H4 (cell line): ENCODE measurements around the gene TULP1. TPM values are rescaled to one million over a fixed set of nuclear protein-coding genes. Genes with fewer than 3 reads are reported as not detected.

ENCODE experiments used
- DNase-seq: peaks from one replicate; pipeline ENCODE4 v3.0.0-alpha.2; 2015; ENCODE audit warnings: low spot score
- total RNA-seq: library from RNA; depleted of rRNA; stranded (reverse); fragments of >200 nt; shearing (Covaris generic); gene quantifications from 2 replicates; pipeline ENCODE4 v1.2.3, GENCODE V29; 2014; rRNA removed

The TULP1 gene
- total RNA-seq, 1 experiment from 2014 or later: not detected

DNA sequence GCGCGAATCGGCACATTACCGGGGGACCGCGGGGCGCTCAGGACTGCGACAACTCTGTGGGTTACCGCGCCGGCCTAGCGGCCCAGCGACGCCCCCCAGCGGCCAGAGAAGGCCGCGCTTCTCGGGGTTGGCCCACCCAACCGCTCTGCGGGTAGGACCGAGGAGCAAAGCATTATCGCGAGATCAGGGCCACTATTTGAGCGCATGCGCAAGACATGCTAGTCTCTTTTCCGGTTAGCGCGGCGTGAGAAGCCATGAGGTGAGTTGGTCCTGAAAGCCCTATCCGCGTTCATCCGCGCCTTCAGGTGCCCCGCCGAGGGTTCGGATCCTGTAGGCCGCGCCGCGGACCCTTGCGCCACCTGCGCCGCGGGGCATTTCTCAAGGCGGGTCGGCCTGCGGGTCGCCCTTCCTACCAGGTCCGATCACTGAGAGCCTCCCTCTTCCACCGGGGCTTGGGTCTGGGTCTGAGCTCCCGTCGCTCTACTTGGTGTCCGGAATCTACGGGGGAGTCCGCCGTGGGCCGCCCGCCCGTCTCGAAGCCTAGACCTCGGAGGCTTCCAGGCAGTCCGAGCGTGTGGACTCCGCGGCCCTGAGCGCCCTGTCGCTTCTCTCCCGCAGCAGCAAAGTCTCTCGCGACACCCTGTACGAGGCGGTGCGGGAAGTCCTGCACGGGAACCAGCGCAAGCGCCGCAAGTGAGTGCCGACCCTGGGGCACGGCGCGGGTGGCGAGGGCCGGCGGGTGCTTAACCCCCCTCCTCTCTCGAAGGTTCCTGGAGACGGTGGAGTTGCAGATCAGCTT lies 44.3 kb downstream of the TULP1 start, which contains the start of gene RPL10A:
TSS of gene RPL10A (plus strand) at position 221 of the 799 bp plus-strand sequence. CDS start at position 255, 34 bp downstream.
- peak; percentile 97 for DNase-seq

DNA sequence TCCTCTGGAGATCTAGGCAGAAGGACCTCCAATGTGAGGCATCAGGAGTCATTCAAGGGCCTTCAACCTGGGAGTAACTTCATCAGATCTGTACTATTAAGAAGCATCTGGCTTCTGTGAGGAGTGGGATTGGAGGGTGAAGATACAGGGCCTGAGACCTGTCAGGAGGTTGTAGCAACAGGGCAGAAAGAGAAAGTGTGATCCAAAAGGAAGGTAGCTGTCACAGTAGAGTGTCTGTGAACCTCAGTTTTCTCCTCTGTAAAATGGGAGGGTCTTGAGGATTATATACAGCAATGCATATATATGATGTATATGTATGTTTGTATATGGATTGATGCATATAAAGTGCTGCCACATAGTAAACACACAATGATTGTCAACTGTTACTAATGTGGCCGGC lies 47.0 kb downstream of the TULP1 start:
- DNase-seq: no peak

DNA sequence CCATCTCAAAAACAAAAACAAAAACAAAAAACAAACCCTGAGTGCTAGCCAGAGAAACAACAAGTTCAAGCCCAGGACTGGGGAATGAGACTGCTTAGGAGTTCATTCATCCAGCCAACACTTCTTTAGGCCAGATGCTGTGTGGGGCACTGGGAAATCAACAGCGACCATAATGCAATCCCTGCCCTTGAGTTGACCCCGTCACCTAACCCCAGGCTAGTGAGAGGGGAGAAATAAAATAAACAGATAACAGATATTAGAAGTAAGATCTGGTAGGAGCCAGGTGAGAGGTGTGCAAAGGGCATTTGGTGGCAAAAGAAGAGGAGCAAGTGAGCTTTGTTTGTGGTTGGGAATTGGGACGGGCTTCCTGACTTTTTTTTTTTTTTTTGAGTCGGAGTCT lies 49.4 kb downstream of the TULP1 start:
- no peak for DNase-seq

DNA sequence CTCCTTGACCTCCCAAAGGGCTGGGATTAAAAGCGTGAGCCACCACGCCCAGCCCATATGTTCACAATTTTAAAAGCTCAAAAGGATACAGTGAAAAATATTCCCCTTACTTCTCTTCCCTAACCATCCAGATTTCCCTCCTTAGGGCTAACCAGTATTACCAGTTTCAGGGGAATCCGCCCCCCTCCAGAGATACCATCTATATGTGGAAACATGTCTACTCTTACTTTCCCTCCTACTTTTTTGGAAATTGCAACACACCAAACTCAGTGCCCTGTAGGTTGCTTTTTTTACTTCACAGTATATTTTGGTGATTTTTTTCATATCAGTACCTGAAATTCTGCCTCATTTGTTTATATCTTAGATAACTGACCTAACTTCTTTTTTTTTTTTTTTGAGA lies 51.4 kb downstream of the TULP1 start:
- no peak for DNase-seq

DNA sequence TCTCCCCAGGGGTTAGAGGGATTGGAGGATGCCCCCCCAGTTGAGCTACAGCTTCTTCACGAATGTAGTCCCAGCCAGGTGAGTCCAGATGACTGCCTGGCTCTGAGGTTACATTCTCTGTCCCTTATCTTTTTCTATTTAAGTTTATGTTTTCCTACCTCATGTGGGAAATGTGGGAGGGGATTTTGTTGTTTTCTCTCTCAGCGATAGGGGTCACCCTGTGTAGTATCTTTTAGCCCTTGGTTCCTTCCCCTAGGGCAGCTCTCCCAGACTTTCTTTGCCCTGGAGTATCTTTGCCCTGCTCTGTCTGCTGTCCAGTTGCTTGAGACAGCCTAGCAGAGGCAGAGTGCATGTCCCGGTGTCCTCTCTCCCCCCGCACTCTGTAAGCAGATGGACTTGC lies 54.8 kb downstream of the TULP1 start:
- DNase-seq: no peak

DNA sequence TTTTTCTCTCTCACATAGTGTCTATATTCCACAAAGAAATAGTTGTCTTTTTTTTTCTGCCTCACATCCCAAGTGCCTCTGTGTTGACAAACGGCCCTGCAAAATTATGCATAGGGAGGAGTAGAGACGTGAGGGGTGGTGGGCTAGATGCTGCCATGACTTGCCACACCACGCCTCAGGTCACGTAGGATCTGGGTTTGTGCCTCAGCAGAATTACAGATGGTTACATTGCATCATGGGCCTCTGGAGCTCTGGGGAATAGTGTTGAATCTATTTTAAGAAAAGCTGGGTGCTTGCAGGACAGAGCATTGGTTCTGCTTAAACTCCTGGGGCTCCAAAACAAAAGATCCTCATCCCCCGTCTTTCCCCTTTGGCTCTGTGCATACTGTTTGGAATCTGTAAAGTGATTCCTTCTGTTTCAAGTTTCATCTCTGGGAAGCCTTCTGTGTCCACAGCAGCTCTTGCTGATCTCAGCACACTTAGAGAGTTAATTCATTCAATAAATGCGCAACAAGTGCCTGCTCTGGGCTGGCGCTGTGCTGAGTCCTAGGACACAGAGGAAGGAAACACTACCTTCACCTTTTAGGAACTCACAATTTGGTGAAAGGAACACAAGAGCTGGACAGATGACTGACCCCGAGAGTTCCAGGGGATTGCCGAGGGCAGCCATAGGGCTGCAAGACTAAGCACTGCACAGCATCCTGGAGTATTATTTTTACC lies 58.1 kb downstream of the TULP1 start:
- DNase-seq: no peak

DNA sequence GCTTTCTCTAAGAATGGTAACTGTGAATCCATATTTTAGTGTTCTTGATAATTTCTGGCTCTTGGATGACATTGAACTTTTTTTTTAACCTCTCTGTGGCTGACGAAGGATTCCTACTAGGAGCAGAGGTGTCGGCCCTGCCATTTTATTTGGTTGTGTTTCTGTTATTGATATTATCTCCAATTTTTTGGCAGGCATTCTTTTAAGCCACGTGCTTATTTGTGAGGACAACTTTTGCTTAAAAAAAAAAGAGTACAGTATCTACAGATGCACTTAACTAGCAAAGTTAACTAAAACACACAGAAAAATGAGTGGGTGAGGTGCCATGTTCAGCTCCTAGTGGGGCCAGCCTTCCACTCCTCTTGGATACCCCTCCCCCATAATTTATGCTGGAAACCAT lies 59.5 kb downstream of the TULP1 start:
- DNase-seq: no peak

DNA sequence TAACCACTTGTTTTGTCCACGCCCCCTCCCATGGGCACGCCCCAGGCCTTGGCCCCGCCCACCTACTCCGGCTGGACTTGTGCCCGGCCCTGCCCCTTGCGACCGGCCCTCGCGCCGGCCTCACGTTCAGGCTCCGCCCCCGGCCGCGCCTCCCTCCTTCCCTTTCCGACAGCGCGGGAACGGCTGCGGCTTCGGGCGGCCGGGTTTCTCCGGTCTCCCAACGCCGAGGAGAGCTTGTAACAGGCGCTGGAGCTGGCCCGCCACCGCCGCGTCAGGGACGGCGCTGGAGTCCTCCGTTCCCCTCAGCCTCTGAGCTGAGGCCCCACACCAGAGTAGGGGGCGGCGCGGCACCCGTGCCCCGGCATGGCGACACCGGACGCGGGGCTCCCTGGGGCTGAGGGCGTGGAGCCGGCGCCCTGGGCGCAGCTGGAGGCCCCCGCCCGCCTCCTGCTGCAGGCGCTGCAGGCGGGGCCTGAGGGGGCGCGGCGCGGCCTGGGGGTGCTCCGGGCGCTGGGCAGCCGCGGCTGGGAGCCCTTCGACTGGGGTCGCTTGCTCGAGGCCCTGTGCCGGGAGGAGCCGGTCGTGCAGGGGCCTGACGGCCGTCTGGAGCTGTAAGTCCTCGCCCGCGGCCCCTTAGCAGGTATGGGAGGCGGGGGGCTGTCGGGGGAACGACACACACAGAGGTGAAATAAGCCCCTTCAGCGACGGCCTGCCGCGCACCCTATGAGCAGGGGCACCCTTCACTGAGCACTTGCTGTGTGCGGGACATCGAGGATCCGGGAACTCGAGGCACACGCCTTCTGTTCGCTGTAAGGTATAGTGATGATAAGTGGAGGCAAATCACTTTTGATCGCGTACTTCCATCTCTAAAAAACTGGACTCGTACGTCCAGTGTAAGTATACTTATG lies 60.3 kb downstream of the TULP1 start, which contains the start of gene FANCE:
TSS of gene FANCE (plus strand) at position 156 of the 908 bp plus-strand sequence. CDS start at position 364, 208 bp downstream.
- peak; percentile 76 for DNase-seq

DNA sequence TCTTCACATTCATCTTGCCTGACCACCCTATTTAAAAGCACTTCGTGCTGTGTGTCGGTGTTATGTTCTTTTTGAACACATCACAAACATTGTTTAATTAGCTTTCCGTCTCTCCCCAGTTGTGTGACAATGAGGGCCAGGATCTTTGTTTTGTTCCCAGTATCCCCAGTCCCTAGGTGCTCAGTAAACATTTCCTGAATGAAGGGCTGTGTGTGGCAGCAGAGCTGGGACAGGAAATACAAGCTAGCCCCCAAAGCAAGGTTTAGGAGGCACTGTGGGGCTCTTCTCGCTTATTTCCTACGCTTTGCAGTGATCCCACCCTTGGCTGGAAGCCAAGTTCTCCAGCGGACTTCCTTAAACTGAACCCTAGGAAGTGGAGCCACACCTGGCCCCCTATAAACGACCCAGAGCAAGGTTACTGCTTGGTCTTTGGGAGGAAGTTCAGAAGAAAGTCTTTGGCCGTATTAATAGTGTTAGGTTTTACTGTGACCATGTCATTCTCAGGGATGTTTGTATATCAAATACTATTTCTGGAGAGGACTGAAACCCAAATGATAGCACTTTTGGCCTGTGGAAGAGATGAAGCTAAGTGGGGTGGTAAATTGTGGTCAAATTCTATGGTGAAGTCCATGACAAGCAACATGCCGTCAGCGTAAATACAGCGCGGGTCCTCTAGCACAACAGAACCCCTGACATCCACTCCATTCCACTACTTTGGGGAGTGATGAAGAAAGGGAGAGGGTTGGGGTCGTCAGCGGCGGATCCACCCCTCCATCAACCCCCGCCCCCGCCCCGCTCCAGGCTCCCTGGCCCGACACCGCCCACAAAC lies 61.1 kb downstream of the TULP1 start:
- DNase-seq: no peak

DNA sequence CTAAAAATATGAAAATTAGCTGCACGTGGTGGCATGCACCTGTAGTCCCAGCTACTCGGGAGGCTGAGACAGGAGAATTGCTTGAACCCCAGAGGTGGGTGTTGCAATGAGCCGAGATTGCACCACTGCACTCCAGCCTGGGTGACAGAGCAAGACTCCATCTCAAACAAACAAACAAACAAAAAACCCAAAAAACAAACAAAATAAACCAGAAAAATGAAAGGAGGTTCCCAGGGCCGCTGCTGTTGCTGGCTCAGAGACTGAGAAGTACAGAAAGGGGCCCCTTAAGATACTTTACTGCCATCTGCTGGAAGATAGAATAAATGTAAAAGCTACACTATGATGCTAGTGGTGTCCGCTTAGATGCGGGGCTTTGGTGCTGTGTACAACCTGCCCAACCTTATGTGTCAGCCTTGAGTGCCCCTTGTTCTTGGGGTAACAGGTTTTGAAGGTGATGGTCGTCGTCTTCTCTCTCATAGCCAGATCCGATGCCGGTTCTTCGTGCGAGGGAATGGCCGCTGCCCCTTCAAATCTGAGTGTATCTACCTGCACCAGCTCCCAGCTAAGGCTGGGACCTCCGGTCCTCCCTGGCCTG lies 63.3 kb downstream of the TULP1 start:
- DNase-seq: peak; percentile 50

DNA sequence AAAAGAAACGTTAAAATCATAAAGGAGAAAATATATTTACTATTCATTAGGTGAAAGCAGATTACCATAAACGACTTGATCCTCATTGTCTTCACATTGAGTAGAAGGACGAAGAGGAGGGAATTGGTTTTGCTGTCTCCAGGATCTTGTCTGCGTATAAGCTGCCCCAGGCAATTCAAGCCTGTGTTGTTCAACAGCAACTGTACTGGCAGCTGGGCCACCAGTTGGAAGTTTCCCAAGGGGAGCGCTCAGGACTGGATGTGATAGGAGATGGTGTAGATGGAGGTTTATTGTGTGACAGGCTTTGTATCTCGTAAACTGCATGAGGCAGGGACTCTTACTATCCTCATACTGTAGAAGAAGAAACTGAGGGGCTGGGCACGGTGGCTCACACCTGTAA lies 64.5 kb downstream of the TULP1 start:
- DNase-seq: no peak

Other genes starting within 250 kb of the TULP1 start
- gene DEF6, start 215.1 kb downstream of the TULP1 start, total RNA-seq: 0.16 and 0.43 TPM in 2 replicates
- gene PPARD, start 170.3 kb downstream of the TULP1 start, total RNA-seq: 2.7 and 3.2 TPM in 2 replicates
- 5.9 and 6.6 TPM in 2 replicates for gene FANCE, start 60.6 kb downstream of the TULP1 start, total RNA-seq
- 1,521 and 1,556 TPM in 2 replicates for gene RPL10A, start 44.5 kb downstream of the TULP1 start, total RNA-seq
- gene TEAD3, start 15.8 kb downstream of the TULP1 start, total RNA-seq: 4.1 and 7.1 TPM in 2 replicates
- gene FKBP5, start 176.0 kb upstream of the TULP1 start, total RNA-seq: 2.0 and 3.4 TPM in 2 replicates
- 0.33 TPM in 1 of 2 replicates, not detected in the other for gene ARMC12, start 224.1 kb upstream of the TULP1 start, total RNA-seq